T-helper 1 cell treated with Interleukin-12 subunit alpha and Interleukin-12 subunit beta and Interleukin-4 antibody, amounts not matched to agents 30 μg/mL and 1 μg/mL, for 36 hours (primary cell): Measurements from ENCODE around the gene GGTLC2.
"Not testable (repeated sequence)": the region's sequence is repeated elsewhere in the genome, so short reads cannot be mapped to it uniquely, and the experiment has no call there.

ENCODE experiments used
- H3K27ac Mint-ChIP-seq: one replicate; pipeline ENCODE4 v1.8.0; 2021; ENCODE audit warnings: mild to moderate bottlenecking, mixed read lengths
- H3K27me3 Mint-ChIP-seq: one replicate; pipeline ENCODE4 v1.8.0; 2021; ENCODE audit warnings: low read depth, mixed read lengths
- H3K36me3 Mint-ChIP-seq: one replicate; pipeline ENCODE4 v1.8.0; 2021; ENCODE audit warnings: low read depth, mixed read lengths
- H3K4me1 Mint-ChIP-seq: one replicate; pipeline ENCODE4 v1.8.0; 2021; ENCODE audit warnings: low read depth, mixed read lengths
- H3K4me3 Mint-ChIP-seq: one replicate; pipeline ENCODE4 v1.8.0; 2021; ENCODE audit warnings: mild to moderate bottlenecking, moderate library complexity, mixed read lengths
- H3K9me3 Mint-ChIP-seq: one replicate; pipeline ENCODE4 v1.8.0; 2021; ENCODE audit warnings: mixed read lengths

GGTLC2 gene

GRCh38 chr22:22650803-22651515 lies 6.5 kb downstream of the GGTLC2 start:
- H3K27ac Mint-ChIP-seq, H3K36me3 Mint-ChIP-seq, H3K9me3 Mint-ChIP-seq, H3K27me3 Mint-ChIP-seq, H3K4me3 Mint-ChIP-seq, H3K4me1 Mint-ChIP-seq: not testable (repeated sequence)

- H3K4me1 Mint-ChIP-seq, H3K36me3 Mint-ChIP-seq, H3K4me3 Mint-ChIP-seq, H3K27me3 Mint-ChIP-seq, H3K9me3 Mint-ChIP-seq, H3K27ac Mint-ChIP-seq: not testable (repeated sequence)
Measured at GRCh38 chr22:22651593-22651992, 7.2 kb downstream of the GGTLC2 start.

GRCh38 chr22:22652102-22652501 lies 7.7 kb downstream of the GGTLC2 start:
- H3K27ac Mint-ChIP-seq, H3K27me3 Mint-ChIP-seq, H3K4me3 Mint-ChIP-seq, H3K4me1 Mint-ChIP-seq, H3K36me3 Mint-ChIP-seq, H3K9me3 Mint-ChIP-seq: not testable (repeated sequence)

GRCh38 chr22:22652573-22652972 lies 8.2 kb downstream of the GGTLC2 start:
- not testable (repeated sequence) for H3K27ac Mint-ChIP-seq, H3K4me3 Mint-ChIP-seq, H3K9me3 Mint-ChIP-seq, H3K36me3 Mint-ChIP-seq, H3K27me3 Mint-ChIP-seq, H3K4me1 Mint-ChIP-seq

- not testable (repeated sequence) for H3K4me3 Mint-ChIP-seq, H3K9me3 Mint-ChIP-seq, H3K27ac Mint-ChIP-seq, H3K4me1 Mint-ChIP-seq, H3K36me3 Mint-ChIP-seq
- peaks cover 16% of the 10 kb centered on the region for H3K27me3 Mint-ChIP-seq
Measured at GRCh38 chr22:22653677-22654381, 9.4 kb downstream of the GGTLC2 start.

DNA sequence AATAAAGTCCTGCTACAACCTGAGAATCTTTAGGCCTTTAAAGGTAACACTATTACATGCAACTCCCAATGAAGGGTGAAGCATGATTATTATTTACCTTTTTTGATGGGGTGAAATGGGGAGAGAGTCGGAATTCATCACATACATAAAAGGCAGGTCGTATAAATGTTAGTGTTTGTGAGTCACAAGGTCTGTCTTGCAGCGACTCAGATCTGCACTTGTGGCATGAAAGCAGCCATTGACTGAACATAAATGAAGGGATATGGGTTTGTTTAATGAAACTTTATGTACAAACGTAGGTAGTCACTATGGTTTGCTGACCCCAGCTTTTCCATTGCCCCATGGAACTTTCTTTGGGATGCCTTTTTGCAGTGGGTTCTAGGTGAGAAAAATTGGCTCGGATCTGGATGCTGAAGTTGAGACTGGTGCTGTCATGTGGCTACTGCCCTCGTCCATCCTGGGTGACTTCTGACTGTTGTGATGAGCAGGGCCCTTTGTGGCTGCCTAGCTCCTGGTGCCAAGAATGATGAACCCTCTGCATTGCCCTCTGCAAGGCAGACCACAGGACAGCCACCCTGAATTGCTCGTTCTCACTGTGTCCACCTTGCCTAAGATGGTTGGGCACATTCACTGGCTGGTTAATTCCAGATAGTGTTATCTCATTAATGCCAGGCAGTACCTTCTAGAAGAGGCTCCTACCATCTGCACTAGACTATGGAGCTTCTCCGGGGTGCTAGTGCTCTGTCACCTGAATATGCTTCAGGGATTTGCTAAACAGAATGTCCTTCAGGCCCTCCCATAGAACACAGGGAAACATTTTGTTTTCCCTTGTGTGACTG lies 11.3 kb downstream of the GGTLC2 start:
- peaks cover 23% of the 10 kb centered on the region for H3K27me3 Mint-ChIP-seq
- no peak overlapping the region for H3K4me3 Mint-ChIP-seq
- H3K9me3 Mint-ChIP-seq: no peaks in the 10 kb centered on the region
- H3K4me1 Mint-ChIP-seq: peaks cover 4% of the 10 kb centered on the region
- no peaks in the 10 kb centered on the region for H3K36me3 Mint-ChIP-seq
- H3K27ac Mint-ChIP-seq: no peak overlapping the region

GRCh38 chr22:22657712-22658111 lies 13.3 kb downstream of the GGTLC2 start:
- Mint-ChIP-seq H3K27ac (no peak overlapping the region), H3K36me3 (no peaks in the 10 kb centered on the region), H3K4me3 (no peak overlapping the region), H3K27me3 (peaks cover 28% of the 10 kb centered on the region), H3K9me3 (no peaks in the 10 kb centered on the region), H3K4me1 (peaks cover 4% of the 10 kb centered on the region)

DNA sequence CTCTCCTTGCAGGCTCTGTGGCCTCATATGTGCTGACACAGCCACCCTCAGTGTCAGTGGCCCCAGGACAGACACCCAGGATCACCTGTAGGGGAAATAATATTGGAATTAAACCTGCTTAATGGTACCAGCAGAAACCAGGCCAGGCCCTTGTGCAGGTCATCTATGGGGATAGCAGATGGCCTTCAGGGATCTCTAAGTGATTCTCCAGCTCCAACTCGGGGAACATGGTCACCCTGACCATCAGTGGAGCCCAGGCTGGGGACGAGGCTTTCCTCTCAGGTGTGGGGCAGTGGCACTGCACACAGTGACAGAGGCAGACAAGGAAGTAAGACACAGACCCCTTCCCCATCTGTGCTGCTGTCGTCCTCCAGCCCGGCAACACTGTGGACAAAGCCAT lies 16.9 kb downstream of the GGTLC2 start:
- Mint-ChIP-seq H3K4me3 (no peak overlapping the region), H3K27ac (no peak overlapping the region), H3K4me1 (no peaks in the 10 kb centered on the region), H3K9me3 (no peaks in the 10 kb centered on the region), H3K27me3 (peaks cover 32% of the 10 kb centered on the region), H3K36me3 (no peaks in the 10 kb centered on the region)

- Mint-ChIP-seq H3K36me3 (no peaks in the 10 kb centered on the region), H3K9me3 (no peaks in the 10 kb centered on the region), H3K27ac (no peak overlapping the region), H3K4me3 (no peak overlapping the region), H3K4me1 (no peaks in the 10 kb centered on the region), H3K27me3 (peaks cover 27% of the 10 kb centered on the region)
Measured at GRCh38 chr22:22662095-22662494, 17.7 kb downstream of the GGTLC2 start.

DNA sequence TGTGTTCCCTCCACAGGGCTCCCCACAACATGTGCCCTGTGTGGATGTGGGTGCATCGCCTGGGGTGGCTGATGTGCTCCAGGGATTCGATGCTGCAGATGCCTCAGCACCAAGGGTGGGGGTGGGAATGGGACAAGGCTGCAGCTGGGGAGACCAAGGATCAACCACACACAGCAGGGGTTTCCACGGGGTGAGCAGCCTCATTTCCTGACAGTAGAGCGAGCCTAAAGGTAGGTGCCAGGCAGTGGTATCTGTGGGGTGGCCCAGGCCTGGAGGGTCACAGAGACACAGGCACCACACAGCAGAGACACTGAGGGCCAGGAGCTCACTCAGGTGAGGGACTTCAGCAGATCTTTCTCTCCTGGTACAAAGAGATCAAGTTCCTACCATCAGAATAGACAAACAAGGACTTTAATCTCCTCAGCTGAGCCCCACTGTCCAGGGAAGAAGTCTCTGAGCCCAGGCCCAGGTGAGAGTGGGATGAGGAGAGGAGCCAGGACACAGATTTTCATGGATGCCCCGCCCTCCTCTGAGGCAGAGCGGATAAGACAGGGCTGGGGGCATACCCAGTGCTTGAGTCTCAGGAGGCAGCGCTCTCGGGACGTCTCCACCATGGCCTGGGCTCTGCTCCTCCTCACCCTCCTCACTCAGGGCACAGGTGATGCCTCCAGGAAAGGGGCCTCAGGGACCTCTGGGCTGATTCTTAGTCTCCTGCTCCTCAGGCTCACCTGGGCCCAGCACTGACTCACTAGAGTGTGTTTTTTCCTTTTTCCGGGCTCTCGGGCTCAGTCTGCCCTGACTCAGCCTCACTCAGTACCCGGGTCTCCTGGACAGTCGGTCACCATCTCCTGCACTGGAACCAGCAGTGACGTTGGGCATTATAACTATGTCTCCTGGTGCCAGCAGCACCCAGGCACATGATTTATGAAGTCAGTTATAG lies 19.7 kb downstream of the GGTLC2 start:
- Mint-ChIP-seq H3K27ac (no peak overlapping the region), H3K27me3 (peaks cover 13% of the 10 kb centered on the region)

GRCh38 chr22:22666307-22667091 lies 22.1 kb downstream of the GGTLC2 start:
- no peaks in the 10 kb centered on the region for H3K9me3 Mint-ChIP-seq
- no peak overlapping the region for H3K27ac Mint-ChIP-seq
- no peaks in the 10 kb centered on the region for H3K36me3 Mint-ChIP-seq
- H3K27me3 Mint-ChIP-seq: peaks cover 21% of the 10 kb centered on the region
- no peaks in the 10 kb centered on the region for H3K4me1 Mint-ChIP-seq
- no peak overlapping the region for H3K4me3 Mint-ChIP-seq

More for the DNA sequence above, 19.7 kb downstream of the GGTLC2 start:
- Mint-ChIP-seq H3K4me1 (no peaks in the 10 kb centered on the region), H3K4me3 (no peak overlapping the region), H3K9me3 (no peaks in the 10 kb centered on the region), H3K36me3 (no peaks in the 10 kb centered on the region)

GRCh38 chr22:22667966-22668880 lies 23.8 kb downstream of the GGTLC2 start:
- Mint-ChIP-seq H3K4me3 (no peak overlapping the region), H3K27ac (no peak overlapping the region)

GRCh38 chr22:22669093-22669492 lies 24.7 kb downstream of the GGTLC2 start:
- Mint-ChIP-seq H3K4me3 (no peak overlapping the region), H3K4me1 (no peaks in the 10 kb centered on the region), H3K9me3 (no peaks in the 10 kb centered on the region), H3K27me3 (peaks cover 21% of the 10 kb centered on the region), H3K27ac (no peak overlapping the region), H3K36me3 (no peaks in the 10 kb centered on the region)

More at GRCh38 chr22:22667966-22668880, 23.8 kb downstream of the GGTLC2 start:
- H3K36me3 Mint-ChIP-seq: no peaks in the 10 kb centered on the region
- H3K27me3 Mint-ChIP-seq: peaks cover 19% of the 10 kb centered on the region
- H3K9me3 Mint-ChIP-seq: no peaks in the 10 kb centered on the region
- no peaks in the 10 kb centered on the region for H3K4me1 Mint-ChIP-seq
